ENCODE measurements around the gene DBX1. TPM values are rescaled to one million over a fixed set of nuclear protein-coding genes. Genes with fewer than 3 reads are reported as not detected.
A peak's percentile ranks its signal among the peaks of the same experiment; 100 is the strongest.

Gene DBX1
- total RNA-seq, 1 donor from 2014 or later = not detected

- Mint-ChIP-seq H3K9me3 (ENCODE audit: unreplicated experiment) (peaks cover 5% of the 10 kb centered on the region), H3K4me1 (ENCODE audit: low read depth, unreplicated experiment) (peaks cover 3% of the 10 kb centered on the region), H3K27me3 (ENCODE audit: low read depth, unreplicated experiment) (peaks cover 61% of the 10 kb centered on the region), H3K36me3 (ENCODE audit: low read depth, unreplicated experiment) (no peaks in the 10 kb centered on the region), H3K27ac (ENCODE audit: unreplicated experiment) (no peak overlapping the region), H3K4me3 (ENCODE audit: unreplicated experiment) (peak overlapping the region; percentile 69)
- Histone ChIP-seq H3K4me2 (ENCODE audit: low read length) (no peak overlapping the region), H3K4me3 (ENCODE audit: insufficient read depth, low read depth, low read length) (no peak overlapping the region), H2AFZ (ENCODE audit: low read depth, low read length) (no peak overlapping the region), H3K27me3 (ENCODE audit: insufficient read depth, low read length) (peaks cover 43% of the 10 kb centered on the region), H3K79me2 (ENCODE audit: insufficient read depth, low read length) (no peaks in the 10 kb centered on the region), H3K36me3 (ENCODE audit: insufficient read depth, low read length) (no peaks in the 10 kb centered on the region), H4K20me1 (ENCODE audit: insufficient read depth, low read length) (no peaks in the 10 kb centered on the region), H3K9ac (ENCODE audit: low read length) (no peak overlapping the region), H3K4me1 (ENCODE audit: insufficient read depth, low read length) (no peaks in the 10 kb centered on the region), H3K9me3 (ENCODE audit: insufficient read depth, low read depth, low read length) (no peaks in the 10 kb centered on the region), H3K27ac (ENCODE audit: low read depth, low read length) (no peak overlapping the region)
- no peak for TF ChIP-seq CTCF (IDR thresholded peaks at IDR 0.05; ENCODE audit: insufficient read depth, low read depth, low read length)
- peak; percentile 58 for TF ChIP-seq EZH2 (IDR thresholded peaks at IDR 0.05; ENCODE audit: insufficient read depth, low read length)
- DNase-seq (ENCODE audit: low read depth) (no peak), FAIRE-seq (no peak)
Measured at GRCh38 chr11:20207781-20208621, 47.7 kb upstream of the DBX1 start.

GRCh38 chr11:20205807-20206206, 45.5 kb upstream of the DBX1 start:
- no peak for FAIRE-seq
- Histone ChIP-seq H4K20me1 (ENCODE audit: insufficient read depth, low read length) (no peaks in the 10 kb centered on the region), H3K4me1 (ENCODE audit: insufficient read depth, low read length) (no peaks in the 10 kb centered on the region), H3K79me2 (ENCODE audit: insufficient read depth, low read length) (no peaks in the 10 kb centered on the region), H3K9ac (ENCODE audit: low read length) (no peak overlapping the region), H3K9me3 (ENCODE audit: insufficient read depth, low read depth, low read length) (no peaks in the 10 kb centered on the region), H3K4me2 (ENCODE audit: low read length) (no peak overlapping the region), H3K36me3 (ENCODE audit: insufficient read depth, low read length) (no peaks in the 10 kb centered on the region), H2AFZ (ENCODE audit: low read depth, low read length) (no peak overlapping the region), H3K27me3 (ENCODE audit: insufficient read depth, low read length) (peaks cover 43% of the 10 kb centered on the region), H3K27ac (ENCODE audit: low read depth, low read length) (no peak overlapping the region), H3K4me3 (ENCODE audit: insufficient read depth, low read depth, low read length) (no peak overlapping the region)
- TF ChIP-seq EZH2 (IDR thresholded peaks at IDR 0.05; ENCODE audit: insufficient read depth, low read length) (no peak), CTCF (IDR thresholded peaks at IDR 0.05; ENCODE audit: insufficient read depth, low read depth, low read length) (no peak)
- no peak for DNase-seq (ENCODE audit: low read depth)
- Mint-ChIP-seq H3K36me3 (ENCODE audit: low read depth, unreplicated experiment) (no peaks in the 10 kb centered on the region), H3K9me3 (ENCODE audit: unreplicated experiment) (peaks cover 5% of the 10 kb centered on the region), H3K27me3 (ENCODE audit: low read depth, unreplicated experiment) (peaks cover 73% of the 10 kb centered on the region), H3K27ac (ENCODE audit: unreplicated experiment) (no peak overlapping the region), H3K4me1 (ENCODE audit: low read depth, unreplicated experiment) (peaks cover 3% of the 10 kb centered on the region), H3K4me3 (ENCODE audit: unreplicated experiment) (no peak overlapping the region)

- H3K36me3 ChIP-seq (ENCODE audit: insufficient read depth, low read length) = no peaks in the 10 kb centered on the region
- H3K4me1 ChIP-seq (ENCODE audit: insufficient read depth, low read length) = no peaks in the 10 kb centered on the region
- no peaks in the 10 kb centered on the region for H4K20me1 ChIP-seq (ENCODE audit: insufficient read depth, low read length)
- H3K9ac ChIP-seq (ENCODE audit: low read length) = no peak overlapping the region
- Mint-ChIP-seq H3K27me3 (ENCODE audit: low read depth, unreplicated experiment) (peaks cover 73% of the 10 kb centered on the region), H3K27ac (ENCODE audit: unreplicated experiment) (no peak overlapping the region), H3K4me1 (ENCODE audit: low read depth, unreplicated experiment) (peaks cover 3% of the 10 kb centered on the region), H3K9me3 (ENCODE audit: unreplicated experiment) (peaks cover 2% of the 10 kb centered on the region), H3K4me3 (ENCODE audit: unreplicated experiment) (no peak overlapping the region), H3K36me3 (ENCODE audit: low read depth, unreplicated experiment) (no peaks in the 10 kb centered on the region)
- FAIRE-seq (no peak), DNase-seq (ENCODE audit: low read depth) (no peak)
- no peak overlapping the region for H3K4me2 ChIP-seq (ENCODE audit: low read length)
- no peaks in the 10 kb centered on the region for H3K79me2 ChIP-seq (ENCODE audit: insufficient read depth, low read length)
- no peak overlapping the region for H3K27ac ChIP-seq (ENCODE audit: low read depth, low read length)
- TF ChIP-seq EZH2 (IDR thresholded peaks at IDR 0.05; ENCODE audit: insufficient read depth, low read length) = no peak
- no peak for TF ChIP-seq CTCF (IDR thresholded peaks at IDR 0.05; ENCODE audit: insufficient read depth, low read depth, low read length)
- H3K9me3 ChIP-seq (ENCODE audit: insufficient read depth, low read depth, low read length) = no peaks in the 10 kb centered on the region
- H3K27me3 ChIP-seq (ENCODE audit: insufficient read depth, low read length) = peaks cover 38% of the 10 kb centered on the region
- no peak overlapping the region for H3K4me3 ChIP-seq (ENCODE audit: insufficient read depth, low read depth, low read length)
- no peak overlapping the region for H2AFZ ChIP-seq (ENCODE audit: low read depth, low read length)
Measured at GRCh38 chr11:20204681-20205080, 44.4 kb upstream of the DBX1 start.
